HG02884 (cell line): Measurements from ENCODE around the gene LRRC8B.
A peak's percentile ranks its signal among the peaks of the same experiment; 100 is the strongest.
"Not testable (repeated sequence)": the region's sequence is repeated elsewhere in the genome, so short reads cannot be mapped to it uniquely, and the experiment has no call there.

ENCODE experiments used
- ATAC-seq: cut with Tn5 transposase; IDR thresholded peaks from one replicate; pipeline ENCODE4 v1.9.1; 2021; ENCODE audit warnings: mild to moderate bottlenecking, moderate library complexity; ENCODE audit not compliant: unreplicated experiment

LRRC8B gene

GRCh38 chr1:89629600-89629999 is 105.0 kb downstream of the LRRC8B start:
- not testable (repeated sequence) for ATAC-seq

DNA sequence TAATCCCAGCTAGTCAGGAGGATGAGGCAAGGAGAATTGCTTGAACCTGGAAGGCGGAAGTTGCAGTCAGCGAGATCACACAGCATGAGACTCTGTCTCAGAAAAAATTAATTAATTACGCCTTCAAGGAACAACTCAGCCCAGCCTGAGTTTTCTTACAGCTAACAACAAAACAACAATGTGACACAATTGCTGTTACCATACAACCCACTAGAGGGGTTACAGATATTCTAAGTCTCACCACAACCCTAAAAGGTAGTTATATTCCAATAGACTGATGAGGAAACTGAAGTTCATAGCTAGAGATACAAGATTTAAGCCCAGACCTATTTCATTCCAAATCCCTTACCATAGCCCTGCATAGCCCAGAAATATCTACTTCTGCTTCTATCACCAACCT is 105.4 kb downstream of the LRRC8B start:
- no peak for ATAC-seq

DNA sequence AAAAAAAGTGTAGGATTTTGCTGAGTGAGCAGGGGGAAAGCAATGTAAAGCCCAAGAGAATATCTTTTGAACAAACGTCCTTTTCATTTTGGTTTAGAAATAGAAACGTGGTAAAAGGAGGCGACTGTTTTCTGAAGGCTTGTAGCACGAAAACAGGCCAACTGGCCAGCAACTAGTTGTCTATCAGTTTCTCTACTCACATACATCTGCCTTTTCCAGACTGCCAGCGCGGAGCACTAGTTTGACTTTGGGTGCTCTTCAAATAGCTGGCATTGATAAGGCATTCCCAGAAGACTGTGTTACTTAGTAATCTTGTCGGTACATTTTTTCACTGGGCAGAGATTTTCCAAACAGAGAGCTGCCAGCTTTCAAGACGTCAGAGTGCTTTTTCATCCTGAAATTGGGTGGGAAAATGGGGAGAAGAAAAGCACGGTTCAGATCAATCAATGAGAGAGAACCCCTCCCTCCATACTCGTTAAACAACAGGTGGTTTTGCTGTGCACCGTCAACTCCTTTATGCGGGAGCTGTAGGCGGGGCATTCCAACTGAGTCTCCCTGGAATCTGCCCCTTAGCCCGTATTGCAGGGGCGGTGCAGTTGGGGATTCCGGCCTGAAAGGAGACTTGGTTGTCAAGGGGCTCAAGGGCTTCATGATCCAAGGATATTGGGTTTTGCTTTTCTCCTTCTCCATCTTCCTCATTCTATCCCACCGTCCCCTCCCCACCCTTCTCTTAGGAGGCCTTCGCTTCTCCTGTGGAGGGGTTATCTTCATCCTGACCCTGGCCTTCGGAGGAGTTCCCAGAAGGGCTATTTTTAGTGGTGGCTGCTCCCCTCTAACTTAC is 107.4 kb downstream of the LRRC8B start:
- ATAC-seq: no peak

DNA sequence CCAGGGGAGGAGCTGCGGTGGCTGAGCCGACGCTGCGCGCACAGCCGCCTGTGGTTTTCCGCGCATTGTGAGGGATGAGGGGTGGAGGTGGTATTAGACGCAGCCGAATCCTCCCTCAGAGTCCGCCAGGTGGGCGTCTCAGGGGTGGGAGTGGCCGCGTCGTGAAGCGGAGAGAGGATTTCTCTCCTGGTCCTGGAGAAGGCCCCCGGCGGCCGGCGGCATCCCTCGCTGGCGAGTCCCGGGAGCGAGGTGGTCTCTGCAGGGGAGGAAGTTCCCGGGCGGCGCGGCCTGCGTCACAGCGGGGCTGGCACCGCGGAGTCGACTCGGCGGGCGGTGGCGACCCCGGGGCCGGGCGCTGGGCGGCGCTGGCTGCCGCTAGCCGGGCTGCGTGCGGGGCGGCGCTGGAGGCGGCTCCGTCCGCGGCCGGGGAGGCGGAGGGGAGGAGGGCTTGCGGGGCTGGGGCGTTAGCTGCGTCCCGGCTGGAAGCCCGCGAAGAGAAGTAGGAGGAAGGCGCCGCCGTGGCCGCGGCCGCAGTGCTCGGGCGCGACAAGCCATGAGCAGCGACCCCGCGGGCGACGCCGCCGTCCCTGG is 108.1 kb downstream of the LRRC8B start, which contains the start of gene LRRC8C:
Gene LRRC8C, plus strand, starts transcription at position 464 of the 591 bp plus-strand sequence. CDS start 53,354 bp downstream, outside the sequence.
- ATAC-seq: peak; percentile 80

GRCh38 chr1:89633248-89633799 is 108.7 kb downstream of the LRRC8B start:
- peak; percentile 43 for ATAC-seq

DNA sequence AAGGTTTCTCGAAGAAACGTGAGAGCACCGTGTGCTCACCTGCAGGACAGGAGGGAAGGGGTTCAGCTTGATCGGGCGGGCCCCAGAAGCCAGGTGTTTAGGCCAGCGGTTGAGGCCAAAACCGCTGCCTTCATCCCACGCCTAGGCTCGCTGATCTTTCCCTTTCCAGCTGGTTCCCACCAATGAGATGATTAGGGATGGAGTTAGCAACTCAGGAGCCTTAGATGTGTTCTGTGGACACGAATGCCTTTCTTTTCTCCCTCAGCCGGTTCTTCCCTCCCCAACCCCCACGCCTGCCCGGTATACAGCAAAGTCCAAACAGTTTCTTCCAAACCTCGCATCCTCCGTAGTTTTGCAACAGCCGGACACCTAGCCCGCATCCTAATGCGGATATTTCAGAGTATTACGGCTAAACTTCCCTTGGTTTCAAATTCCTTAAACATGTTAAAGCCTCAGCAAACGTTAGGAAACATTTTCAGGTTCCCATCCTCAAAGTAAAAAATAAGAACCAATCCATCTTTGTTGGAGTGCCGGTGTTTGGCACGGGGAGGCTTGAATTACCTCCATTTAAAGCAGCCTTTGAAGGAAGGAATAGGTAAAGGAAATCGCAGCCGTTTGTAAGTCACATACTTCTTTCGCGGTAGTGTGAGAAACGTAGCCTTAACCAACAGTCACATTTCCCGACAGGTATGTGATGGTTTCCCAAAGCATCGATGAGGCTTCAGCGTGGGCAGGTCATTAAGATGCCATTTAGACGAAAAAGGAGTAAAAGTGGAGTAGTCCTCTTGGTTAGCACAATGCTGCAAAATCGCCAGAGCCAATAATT is 109.4 kb downstream of the LRRC8B start:
- ATAC-seq: peak; percentile 2

- ATAC-seq: no peak
Measured at GRCh38 chr1:89635825-89636815, 111.5 kb downstream of the LRRC8B start.

GRCh38 chr1:89637496-89637895 is 112.9 kb downstream of the LRRC8B start:
- no peak for ATAC-seq

- no peak for ATAC-seq
Measured at GRCh38 chr1:89640440-89640839, 115.8 kb downstream of the LRRC8B start.

GRCh38 chr1:89641781-89642180 is 117.2 kb downstream of the LRRC8B start:
- ATAC-seq: no peak

GRCh38 chr1:89643577-89643976 is 118.9 kb downstream of the LRRC8B start:
- ATAC-seq: no peak

GRCh38 chr1:89644119-89644814 is 119.6 kb downstream of the LRRC8B start:
- ATAC-seq: no peak

DNA sequence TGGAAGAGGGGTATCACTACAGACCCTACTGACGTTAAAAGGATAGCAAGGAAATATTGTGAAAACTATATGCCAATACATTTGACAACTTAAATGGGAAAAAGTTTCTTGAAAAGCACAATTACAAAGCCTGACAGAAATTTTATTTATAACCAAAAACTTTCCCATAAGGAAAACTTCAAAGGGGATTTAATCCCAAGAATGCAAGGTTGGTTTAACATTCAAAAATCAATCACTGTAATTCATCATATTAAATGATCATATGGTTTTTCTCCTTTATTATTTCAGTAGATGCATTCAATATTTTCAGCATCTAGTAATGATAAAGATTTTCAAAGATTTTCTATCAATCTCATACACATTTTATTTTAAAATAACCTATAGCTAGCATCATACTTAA is 121.6 kb downstream of the LRRC8B start:
- no peak for ATAC-seq
